HepG2 (cell line): ENCODE measurements around the gene GLS2. TPM values are rescaled to one million over a fixed set of nuclear protein-coding genes. Genes with fewer than 3 reads are reported as not detected.

Source experiments
- AGO2 ChIP-seq: fragments of 200-400 bp; formaldehyde crosslinking; optimal IDR thresholded peaks from 2 replicates; pipeline ENCODE3; 2017; ENCODE audit warnings: mild to moderate bottlenecking, low read depth, low read length, moderate library complexity
- ATRX ChIP-seq: sonication (generic); formaldehyde crosslinking; IDR thresholded peaks from 2 replicates; pipeline ENCODE4 v1.4.0; 2020; ENCODE audit warnings: missing genetic modification reagents, borderline replicate concordance
- DNMT1 ChIP-seq: sonication (generic); formaldehyde crosslinking; IDR thresholded peaks from 2 replicates; pipeline ENCODE4 v1.5.1; 2020; ENCODE audit warnings: mild to moderate bottlenecking, missing genetic modification reagents
- HDAC2 ChIP-seq: sonication (generic); formaldehyde crosslinking; IDR thresholded peaks from 2 replicates; pipeline ENCODE4 v1.4.0; 2020; ENCODE audit warnings: missing genetic modification reagents
- HOXA7 ChIP-seq: sonication (generic); formaldehyde crosslinking; IDR thresholded peaks from 2 replicates; pipeline ENCODE4 v1.8.1; 2022; ENCODE audit warnings: mild to moderate bottlenecking, missing genetic modification reagents, moderate library complexity
- IRX3 ChIP-seq: sonication (generic); formaldehyde crosslinking; IDR thresholded peaks from 2 replicates; pipeline ENCODE4 v1.8.1; 2023; ENCODE audit warnings: mild to moderate bottlenecking, low read depth, missing genetic modification reagents, borderline replicate concordance
- MAF1 ChIP-seq: sonication (generic); formaldehyde crosslinking; IDR thresholded peaks from 2 replicates; pipeline ENCODE4 v1.5.0; 2020; ENCODE audit warnings: missing genetic modification reagents, borderline replicate concordance
- MLLT10 ChIP-seq: sonication (generic); formaldehyde crosslinking; IDR thresholded peaks from 2 replicates; pipeline ENCODE4 v1.4.0; 2020; ENCODE audit warnings: missing genetic modification reagents
- MYNN ChIP-seq: sonication (generic); formaldehyde crosslinking; IDR thresholded peaks from 2 replicates; pipeline ENCODE4 v1.4.0; 2020; ENCODE audit warnings: mild to moderate bottlenecking, low read depth, missing genetic modification reagents
- PHF20 ChIP-seq: sonication (generic); formaldehyde crosslinking; IDR thresholded peaks from 2 replicates; pipeline ENCODE4 v1.5.0; 2020; ENCODE audit warnings: mild to moderate bottlenecking, missing genetic modification reagents
- ZFP36L2 ChIP-seq: sonication (generic); formaldehyde crosslinking; IDR thresholded peaks from 2 replicates; pipeline ENCODE4 v1.4.0; 2020; ENCODE audit warnings: missing genetic modification reagents
- ZFP62 ChIP-seq: sonication (generic); formaldehyde crosslinking; IDR thresholded peaks from 2 replicates; pipeline ENCODE4 v1.4.0; 2020; ENCODE audit warnings: missing genetic modification reagents
- ZNF17 ChIP-seq: sonication (generic); formaldehyde crosslinking; IDR thresholded peaks from 2 replicates; pipeline ENCODE4 v1.5.0; 2020; ENCODE audit warnings: mild to moderate bottlenecking, missing genetic modification reagents
- ZNF296 ChIP-seq: sonication (generic); formaldehyde crosslinking; conservative IDR thresholded peaks from 2 replicates; pipeline ENCODE4 v1.5.0; 2020; ENCODE audit warnings: mild to moderate bottlenecking, missing genetic modification reagents
- ZNF335 ChIP-seq: sonication (generic); formaldehyde crosslinking; IDR thresholded peaks from 2 replicates; pipeline ENCODE4 v1.4.0; 2020; ENCODE audit warnings: missing genetic modification reagents
- ZNF33B ChIP-seq: sonication (generic); formaldehyde crosslinking; IDR thresholded peaks from 2 replicates; pipeline ENCODE4 v1.5.1; 2020; ENCODE audit warnings: mild to moderate bottlenecking, missing genetic modification reagents
- ZNF431 ChIP-seq: sonication (generic); formaldehyde crosslinking; IDR thresholded peaks from 2 replicates; pipeline ENCODE4 v1.9.0; 2022; ENCODE audit warnings: missing genetic modification reagents, low read depth, mild to moderate bottlenecking, borderline replicate concordance
- ZNF441 ChIP-seq: sonication (generic); formaldehyde crosslinking; IDR thresholded peaks from 2 replicates; pipeline ENCODE4 v1.7.0; 2021; ENCODE audit warnings: missing genetic modification reagents, borderline replicate concordance
- ZNF556 ChIP-seq: sonication (generic); formaldehyde crosslinking; IDR thresholded peaks from 2 replicates; pipeline ENCODE4 v1.4.0; 2020; ENCODE audit warnings: mild to moderate bottlenecking, missing genetic modification reagents, borderline replicate concordance
- ZNF570 ChIP-seq: sonication (generic); formaldehyde crosslinking; IDR thresholded peaks from 2 replicates; pipeline ENCODE4 v1.4.0; 2020; ENCODE audit warnings: mild to moderate bottlenecking, missing genetic modification reagents, borderline replicate concordance
- ZNF614 ChIP-seq: IDR thresholded peaks from 2 replicates; pipeline ENCODE4 v1.6.1; 2018; ENCODE audit warnings: missing biosample characterization, missing genetic modification reagents, inconsistent platforms, borderline replicate concordance
- ZNF615 ChIP-seq: sonication (generic); formaldehyde crosslinking; IDR thresholded peaks from 2 replicates; pipeline ENCODE4 v1.5.0; 2020; ENCODE audit warnings: mild to moderate bottlenecking, missing genetic modification reagents, borderline replicate concordance
- polyA plus RNA-seq, 8 experiments: library from polyadenylated mRNA; depleted of rRNA in 3 of 8; stranded (reverse) in 7 of 8; unstranded in 1 of 8; fragments of >200 nt; fragmentation: Illumina TruSeq in 4 of 8; extraction: Trizol in 4 of 8; gene quantifications; 2 replicates each; pipeline versions ENCODE4 v1.2.1 to v1.2.3, GENCODE V29; 2011 to 2016; ENCODE audit warnings: low read depth in 4 of 8, missing spikeins in 1 of 8, mixed read lengths in 1 of 8; ENCODE audit not compliant: insufficient read depth in 1 of 8
- total RNA-seq, 5 experiments: library from RNA; depleted of rRNA; stranded (reverse); fragments of >200 nt; fragmentation: Illumina TruSeq; extraction: Trizol; gene quantifications; 2 replicates each; pipeline ENCODE4 v1.2.3, GENCODE V29; 2016; ENCODE audit warnings: low read depth in 1 of 5
- TF ChIP-seq, protein P1 (sequence below): sonication (generic); formaldehyde crosslinking; IDR thresholded peaks from 2 replicates; pipeline ENCODE4 v1.4.0; 2020; ENCODE audit warnings: missing genetic modification reagents
- TF ChIP-seq, protein P2 (sequence below): sonication (generic); formaldehyde crosslinking; IDR thresholded peaks from 2 replicates; pipeline ENCODE4 v1.4.0; 2020; ENCODE audit warnings: missing genetic modification reagents
- TF ChIP-seq, protein P3 (sequence below): IDR thresholded peaks from 2 replicates; pipeline ENCODE4 v1.6.1; 2016

The GLS2 gene
- total and polyA plus RNA-seq, 2 of the 13 experiments (the other 11 are each of a cell fraction or from before 2014, with no cell fraction given): 8.6 to 12.2 TPM

DNA sequence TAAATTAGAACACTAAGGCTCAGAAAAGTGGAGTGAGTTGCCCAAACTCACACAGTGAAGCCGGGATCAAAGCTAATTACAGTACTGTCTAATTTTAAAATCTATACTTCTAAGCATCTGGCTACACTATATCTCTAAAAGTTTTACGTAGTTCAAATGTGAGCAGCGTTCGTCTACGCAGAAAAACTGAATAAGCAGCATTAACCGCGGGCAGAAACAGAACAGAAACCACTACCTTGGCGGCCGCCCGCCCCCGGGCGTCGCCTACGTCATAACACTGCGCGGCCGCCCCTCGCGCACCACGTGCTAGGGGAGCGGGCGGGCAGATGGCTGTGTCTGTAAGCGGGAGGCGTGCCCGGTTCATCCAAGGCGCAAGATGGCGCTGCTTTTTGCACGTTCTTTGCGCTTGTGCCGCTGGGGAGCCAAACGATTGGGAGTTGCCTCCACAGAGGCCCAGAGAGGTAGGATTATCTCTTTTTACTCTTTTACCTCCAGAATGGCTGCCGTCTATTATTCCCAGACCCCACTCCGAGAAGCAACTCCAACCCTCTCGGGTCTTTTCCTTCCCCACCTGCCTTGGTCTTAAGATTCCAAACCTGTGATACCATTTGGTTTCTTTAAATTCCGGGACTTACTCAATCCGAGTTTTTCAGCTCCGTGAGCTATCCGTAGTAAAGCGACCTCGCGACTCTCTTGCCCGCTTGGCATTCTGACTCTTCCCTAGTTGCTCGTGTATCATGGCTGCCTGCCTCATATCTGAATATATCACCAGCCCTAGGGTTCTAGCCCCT is 19.6 kb downstream of the GLS2 start, which contains the start of gene SPRYD4 (continued):
- TF ChIP-seq, protein P1, sequence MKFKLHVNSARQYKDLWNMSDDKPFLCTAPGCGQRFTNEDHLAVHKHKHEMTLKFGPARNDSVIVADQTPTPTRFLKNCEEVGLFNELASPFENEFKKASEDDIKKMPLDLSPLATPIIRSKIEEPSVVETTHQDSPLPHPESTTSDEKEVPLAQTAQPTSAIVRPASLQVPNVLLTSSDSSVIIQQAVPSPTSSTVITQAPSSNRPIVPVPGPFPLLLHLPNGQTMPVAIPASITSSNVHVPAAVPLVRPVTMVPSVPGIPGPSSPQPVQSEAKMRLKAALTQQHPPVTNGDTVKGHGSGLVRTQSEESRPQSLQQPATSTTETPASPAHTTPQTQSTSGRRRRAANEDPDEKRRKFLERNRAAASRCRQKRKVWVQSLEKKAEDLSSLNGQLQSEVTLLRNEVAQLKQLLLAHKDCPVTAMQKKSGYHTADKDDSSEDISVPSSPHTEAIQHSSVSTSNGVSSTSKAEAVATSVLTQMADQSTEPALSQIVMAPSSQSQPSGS: peak; percentile 81
- TF ChIP-seq ZNF296 (CRISPR knock-in tag) (no peak), ZNF17 (CRISPR knock-in tag) (peak; percentile 47; the same call in 1 of the 2 replicates), HOXA7 (CRISPR knock-in tag) (no peak), ZNF441 (CRISPR knock-in tag) (peak; percentile 77; the same call in 1 of the 2 replicates), AGO2 (no peak), ZNF33B (CRISPR knock-in tag) (0 out of 2 replicates have a peak, but pooled peaks have one; percentile 33), PHF20 (CRISPR knock-in tag) (peak; percentile 96), HDAC2 (CRISPR knock-in tag) (peak; percentile 93), MAF1 (CRISPR knock-in tag) (0 out of 2 replicates have a peak, but pooled peaks have one; percentile 36), ATRX (CRISPR knock-in tag) (no peak), MYNN (CRISPR knock-in tag) (no peak; the same call in 1 of the 2 replicates), ZFP62 (CRISPR knock-in tag) (no peak), ZNF614 (CRISPR knock-in tag) (peak; percentile 93), DNMT1 (CRISPR knock-in tag) (no peak), ZNF570 (CRISPR knock-in tag) (no peak), ZNF431 (CRISPR knock-in tag) (peak; percentile 86), ZFP36L2 (CRISPR knock-in tag) (0 out of 2 replicates have a peak, but pooled peaks have one; percentile 51), ZNF615 (no peak), ZNF335 (CRISPR knock-in tag) (peak; percentile 94), IRX3 (CRISPR knock-in tag) (no peak), ZNF556 (CRISPR knock-in tag) (peak; percentile 58; the same call in 1 of the 2 replicates), MLLT10 (CRISPR knock-in tag) (no peak)
- TF ChIP-seq, protein P2, sequence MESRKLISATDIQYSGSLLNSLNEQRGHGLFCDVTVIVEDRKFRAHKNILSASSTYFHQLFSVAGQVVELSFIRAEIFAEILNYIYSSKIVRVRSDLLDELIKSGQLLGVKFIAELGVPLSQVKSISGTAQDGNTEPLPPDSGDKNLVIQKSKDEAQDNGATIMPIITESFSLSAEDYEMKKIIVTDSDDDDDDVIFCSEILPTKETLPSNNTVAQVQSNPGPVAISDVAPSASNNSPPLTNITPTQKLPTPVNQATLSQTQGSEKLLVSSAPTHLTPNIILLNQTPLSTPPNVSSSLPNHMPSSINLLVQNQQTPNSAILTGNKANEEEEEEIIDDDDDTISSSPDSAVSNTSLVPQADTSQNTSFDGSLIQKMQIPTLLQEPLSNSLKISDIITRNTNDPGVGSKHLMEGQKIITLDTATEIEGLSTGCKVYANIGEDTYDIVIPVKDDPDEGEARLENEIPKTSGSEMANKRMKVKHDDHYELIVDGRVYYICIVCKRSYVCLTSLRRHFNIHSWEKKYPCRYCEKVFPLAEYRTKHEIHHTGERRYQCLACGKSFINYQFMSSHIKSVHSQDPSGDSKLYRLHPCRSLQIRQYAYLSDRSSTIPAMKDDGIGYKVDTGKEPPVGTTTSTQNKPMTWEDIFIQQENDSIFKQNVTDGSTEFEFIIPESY: peak; percentile 42; the same call in 1 of the 2 replicates
- TF ChIP-seq, protein P3, sequence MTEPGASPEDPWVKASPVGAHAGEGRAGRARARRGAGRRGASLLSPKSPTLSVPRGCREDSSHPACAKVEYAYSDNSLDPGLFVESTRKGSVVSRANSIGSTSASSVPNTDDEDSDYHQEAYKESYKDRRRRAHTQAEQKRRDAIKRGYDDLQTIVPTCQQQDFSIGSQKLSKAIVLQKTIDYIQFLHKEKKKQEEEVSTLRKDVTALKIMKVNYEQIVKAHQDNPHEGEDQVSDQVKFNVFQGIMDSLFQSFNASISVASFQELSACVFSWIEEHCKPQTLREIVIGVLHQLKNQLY (CRISPR knock-in tag): peak; percentile 86
